GM19239 (cell line): ENCODE results near the gene GRPR.

Experiments used
- DNase-seq: peaks from one replicate; pipeline ENCODE4 v3.0.0; 2011; ENCODE audit warnings: low spot score; ENCODE audit not compliant: insufficient read length
- FAIRE-seq: peaks from 2 replicates; lab custom pipeline; 2011; peaks lifted over from hg19 to GRCh38; lab: Jason Lieb, UNC

Gene GRPR

GRCh38 chrX:16123222-16123786 is at the start of gene GRPR:
Gene GRPR (plus strand): TSS chrX:16123565. CDS start chrX:16123954, 389 bp downstream.
- DNase-seq (no peak), FAIRE-seq (peak; percentile 100)

- no peak for DNase-seq
These were observed 48.3 kb upstream of the GRPR start for GRCh38 chrX:16075087-16075486.

GRCh38 chrX:16076834-16077233 is 46.5 kb upstream of the GRPR start:
- FAIRE-seq (no peak), DNase-seq (no peak)

More at GRCh38 chrX:16075087-16075486, 48.3 kb upstream of the GRPR start:
- no peak for FAIRE-seq

- FAIRE-seq (no peak), DNase-seq (no peak)
These were observed 45.6 kb upstream of the GRPR start for GRCh38 chrX:16077811-16078210.

DNA sequence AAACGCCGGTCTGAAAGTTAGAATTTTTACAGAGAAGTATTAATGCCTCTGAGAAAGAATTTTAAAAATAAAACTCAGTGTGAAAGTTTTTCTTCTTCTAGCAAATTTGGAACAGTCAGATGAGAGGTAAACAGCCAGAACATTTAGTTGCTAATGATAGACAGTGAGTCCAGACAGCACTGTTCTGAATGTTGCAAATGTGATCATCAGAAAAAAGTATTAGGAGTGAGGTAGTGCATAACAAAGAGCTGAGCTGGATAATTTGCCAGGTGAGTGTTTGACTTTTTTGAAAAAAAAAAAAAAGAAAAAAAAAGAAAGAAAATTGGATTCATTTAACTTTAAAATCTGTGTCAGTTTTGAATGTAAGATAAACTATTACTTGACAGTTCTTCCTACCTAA is 42.0 kb upstream of the GRPR start:
- no peak for DNase-seq
- FAIRE-seq, result peak; percentile 68

- FAIRE-seq (no peak), DNase-seq (no peak)
These were observed 40.8 kb upstream of the GRPR start for GRCh38 chrX:16082470-16083085.

GRCh38 chrX:16087076-16087475 is 36.3 kb upstream of the GRPR start:
- FAIRE-seq (peak; percentile 14), DNase-seq (no peak)

DNA sequence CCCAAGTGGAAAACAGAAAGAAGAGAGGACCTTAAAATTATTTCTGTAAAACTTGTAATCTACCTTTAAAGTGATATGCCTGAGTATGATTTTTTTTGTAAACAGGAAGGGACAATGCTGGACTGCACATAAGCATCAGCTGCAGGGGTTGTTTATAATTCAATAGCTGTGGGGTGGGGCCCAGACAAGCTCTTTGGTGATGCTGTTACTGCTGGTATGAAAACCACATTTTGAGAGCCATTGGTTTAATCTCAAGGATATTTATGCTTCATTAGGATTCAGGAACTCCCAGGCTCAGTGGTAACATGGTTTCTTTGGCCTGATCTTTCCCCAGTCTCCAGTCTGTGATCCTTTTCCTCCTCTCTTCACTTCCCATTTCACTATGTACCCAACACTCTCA is 34.3 kb upstream of the GRPR start:
- DNase-seq, result no peak
- peak; percentile 64 for FAIRE-seq

DNA sequence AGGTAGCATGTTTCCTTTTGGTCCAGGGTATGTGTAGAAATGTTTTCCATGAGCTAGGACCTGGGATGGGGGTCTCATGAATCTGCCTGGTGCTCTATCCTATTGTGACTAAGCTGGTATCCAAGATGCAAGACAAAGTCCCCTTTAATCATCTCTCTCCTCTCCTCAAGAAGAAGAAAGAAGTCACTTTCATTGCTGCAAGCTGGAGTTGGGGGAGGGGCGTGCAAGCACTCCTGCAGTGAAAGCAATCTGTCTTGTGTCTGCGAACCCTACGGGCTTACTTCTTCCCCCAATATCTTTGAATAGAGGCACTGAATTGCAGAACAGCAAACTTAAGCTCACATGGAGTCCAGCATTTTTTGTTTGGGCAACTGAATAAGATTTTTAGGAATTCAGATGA is 27.2 kb upstream of the GRPR start:
- FAIRE-seq (peak; percentile 66), DNase-seq (no peak)

DNA sequence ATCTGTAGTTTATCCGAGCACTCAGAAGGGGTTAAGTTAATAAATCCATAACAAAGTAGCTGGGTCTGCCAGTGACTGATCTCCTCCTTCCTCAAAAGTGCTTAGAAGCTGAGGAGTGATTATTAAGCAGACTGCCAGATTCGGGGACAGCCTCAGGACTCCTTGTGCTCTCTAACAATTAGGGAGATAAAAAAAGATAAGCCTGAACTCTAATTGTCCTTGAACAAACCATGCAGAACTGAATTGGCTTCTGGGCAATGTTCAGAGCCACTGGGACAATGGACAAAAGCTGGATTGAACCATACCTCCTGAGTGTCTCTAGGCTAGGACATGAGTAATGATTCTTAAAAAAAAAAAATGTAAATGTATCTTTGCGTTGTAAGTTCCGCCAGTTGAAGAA is 22.7 kb upstream of the GRPR start:
- DNase-seq, result no peak

DNA sequence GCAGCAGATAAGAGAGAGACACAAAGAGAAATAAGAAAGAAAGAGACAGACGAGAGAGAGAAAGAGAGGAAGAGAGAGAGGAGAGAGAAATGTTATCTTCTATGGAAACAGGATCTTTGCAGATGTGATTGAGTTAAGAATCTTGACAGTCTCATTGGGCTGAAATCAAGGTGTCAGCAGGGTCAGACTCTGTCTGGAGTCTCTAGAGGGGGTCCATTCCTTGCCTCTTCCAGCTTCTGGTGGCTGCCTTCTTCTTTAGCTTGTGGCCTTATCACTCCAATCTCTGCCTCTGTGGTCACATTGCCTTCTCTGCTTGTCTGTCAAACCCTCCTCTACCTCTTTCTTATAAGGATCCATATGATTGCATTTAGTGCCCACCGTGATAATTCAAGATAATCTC is 21.8 kb upstream of the GRPR start:
- no peak for FAIRE-seq

More for the DNA sequence above, 22.7 kb upstream of the GRPR start:
- FAIRE-seq, result no peak

DNA sequence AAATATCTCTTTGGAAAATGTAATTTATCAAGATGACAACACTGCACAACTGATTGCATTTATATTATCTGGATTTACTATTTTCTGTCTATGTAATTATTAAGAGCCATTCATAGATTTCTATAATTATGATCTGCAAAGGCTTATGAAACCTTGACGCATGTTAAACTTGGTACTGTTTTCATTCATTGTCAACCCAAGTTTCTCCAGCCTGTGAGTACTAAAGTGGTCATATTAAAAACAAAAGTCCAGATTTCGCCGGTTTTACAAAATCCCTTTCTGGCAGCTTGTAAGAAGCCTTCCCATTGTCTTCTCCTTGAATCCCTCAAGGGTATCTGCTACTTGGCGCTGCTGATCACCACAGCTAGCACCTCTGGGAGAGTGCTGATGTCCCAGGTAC is 19.7 kb upstream of the GRPR start:
- FAIRE-seq (peak; percentile 84), DNase-seq (no peak)

More for the DNA sequence above, 21.8 kb upstream of the GRPR start:
- DNase-seq, result no peak

DNA sequence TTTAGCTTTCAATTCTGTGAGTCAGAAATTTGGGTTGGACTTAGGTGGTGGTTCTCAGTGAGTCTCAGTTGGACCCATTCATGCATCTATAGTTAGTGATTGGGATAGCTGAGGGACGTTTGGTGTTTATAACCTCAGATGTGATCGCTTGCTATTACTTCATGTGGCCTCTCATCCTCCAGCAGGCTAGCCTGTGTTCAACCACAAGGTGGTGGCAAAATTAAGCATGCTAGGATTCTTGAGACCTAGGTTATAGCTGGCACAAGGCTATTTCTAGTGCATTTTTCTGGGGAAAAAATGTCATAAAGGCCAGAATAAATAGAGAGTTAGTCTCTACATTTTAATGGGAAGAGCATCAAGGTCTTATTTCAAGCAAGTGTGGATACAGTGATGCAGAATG is 10.9 kb upstream of the GRPR start:
- no peak for DNase-seq
- FAIRE-seq, result peak; percentile 21

DNA sequence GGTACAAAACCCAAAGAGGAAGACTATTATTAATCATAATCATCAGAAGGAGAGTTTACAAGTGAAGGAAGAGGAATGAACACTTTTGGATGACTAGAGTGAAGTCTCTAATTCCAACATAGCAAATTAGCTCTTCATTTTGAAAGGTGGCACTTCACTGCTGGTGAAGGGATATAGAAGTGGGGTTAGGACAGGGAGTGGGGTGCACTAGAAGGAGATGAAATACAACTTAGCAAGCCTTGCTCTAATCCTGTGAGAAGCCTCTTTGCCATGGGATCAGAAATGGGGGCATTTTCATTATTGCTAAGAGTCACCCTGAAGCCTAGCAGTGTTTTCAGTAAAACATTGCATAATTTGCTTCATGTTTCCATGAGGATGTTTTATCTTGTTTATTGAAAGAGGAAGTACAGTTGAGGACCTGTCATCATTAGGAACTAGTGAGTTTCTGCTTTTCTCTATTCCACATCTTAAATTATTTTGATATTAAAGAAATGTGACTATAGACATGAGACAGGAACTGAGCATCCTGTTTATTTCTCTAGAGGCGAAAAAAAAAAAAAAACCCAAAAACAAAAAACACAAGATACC is 9.3 kb upstream of the GRPR start:
- DNase-seq (no peak), FAIRE-seq (peak; percentile 87)

DNA sequence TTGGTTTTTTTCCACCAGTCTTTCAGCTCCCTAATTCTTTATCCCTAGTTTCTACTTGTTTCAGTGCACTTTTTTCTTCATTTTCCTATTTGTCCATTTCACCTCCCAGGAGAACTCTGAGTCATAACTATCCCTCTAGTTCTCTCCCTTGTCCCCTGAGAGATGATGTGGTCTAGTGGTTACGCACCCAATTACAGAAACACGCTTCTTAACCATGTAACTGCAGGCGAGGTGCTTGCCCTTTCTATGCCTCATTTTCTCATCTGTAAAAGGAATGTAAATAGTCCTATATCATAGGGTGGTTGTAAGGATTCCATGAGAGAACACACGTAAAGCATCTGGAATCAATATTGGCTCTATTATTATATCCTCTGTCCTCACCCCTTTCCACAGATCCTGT is 8.8 kb upstream of the GRPR start:
- FAIRE-seq (peak; percentile 100), DNase-seq (no peak)

DNA sequence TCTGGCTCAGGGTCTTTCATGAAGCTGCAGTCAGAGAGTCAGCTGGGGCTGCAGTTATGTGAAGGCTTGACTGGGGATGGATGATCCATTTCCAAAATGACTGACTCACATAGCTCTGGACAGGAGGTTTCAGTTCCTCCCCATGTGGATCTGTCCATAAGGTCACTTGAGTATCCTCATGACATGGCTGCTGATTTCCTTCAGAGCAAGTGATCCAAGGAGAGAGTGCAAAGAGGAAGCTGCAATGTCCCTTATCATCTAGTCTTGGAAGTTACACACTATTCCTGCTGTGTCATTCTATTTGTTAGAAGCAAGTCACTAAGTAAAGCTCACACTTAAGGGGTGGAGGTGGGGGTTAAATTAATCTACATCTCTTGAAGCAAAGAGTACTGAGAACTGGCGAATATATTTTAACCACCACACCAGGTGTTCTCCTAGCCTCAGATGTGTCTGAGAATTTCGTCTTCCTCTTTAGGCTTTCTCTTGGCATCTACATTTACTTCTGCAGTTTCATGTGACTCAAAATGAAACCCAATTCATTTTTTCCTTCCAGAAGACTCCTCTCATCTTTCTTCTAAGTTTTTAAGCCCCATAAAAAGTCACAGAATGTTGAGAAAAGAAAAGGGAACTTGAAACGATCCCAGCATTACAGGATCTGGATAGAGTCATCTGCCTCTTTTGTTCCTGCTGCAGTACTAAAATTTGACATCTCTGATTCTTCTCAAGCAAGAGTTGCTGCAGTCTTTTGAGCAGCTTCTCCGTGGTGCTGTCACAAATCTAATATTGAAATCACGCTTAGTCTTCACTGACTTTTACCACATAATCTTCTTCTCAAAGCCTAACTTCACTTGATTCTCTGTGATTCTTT is 3.8 kb upstream of the GRPR start:
- FAIRE-seq (peak; percentile 97), DNase-seq (no peak)

- DNase-seq, result no peak
- FAIRE-seq, result no peak
These were observed 2.9 kb upstream of the GRPR start for GRCh38 chrX:16120431-16120830.

DNA sequence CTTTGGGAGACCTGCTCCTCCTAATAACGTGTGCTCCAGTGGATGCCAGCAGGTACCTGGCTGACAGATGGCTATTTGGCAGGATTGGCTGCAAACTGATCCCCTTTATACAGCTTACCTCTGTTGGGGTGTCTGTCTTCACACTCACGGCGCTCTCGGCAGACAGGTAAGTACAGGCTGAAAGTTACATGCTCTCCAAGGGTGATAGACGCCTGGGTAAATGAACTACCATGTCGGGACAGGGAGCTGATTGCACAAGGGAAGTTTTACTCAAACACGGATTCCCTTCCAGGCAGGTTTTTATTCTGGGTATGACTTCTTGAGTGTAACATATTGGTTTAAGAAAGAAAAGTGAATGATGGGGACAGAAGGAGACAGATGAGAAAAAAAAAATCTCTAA is 836 bp downstream of the GRPR start:
- no peak for FAIRE-seq

DNA sequence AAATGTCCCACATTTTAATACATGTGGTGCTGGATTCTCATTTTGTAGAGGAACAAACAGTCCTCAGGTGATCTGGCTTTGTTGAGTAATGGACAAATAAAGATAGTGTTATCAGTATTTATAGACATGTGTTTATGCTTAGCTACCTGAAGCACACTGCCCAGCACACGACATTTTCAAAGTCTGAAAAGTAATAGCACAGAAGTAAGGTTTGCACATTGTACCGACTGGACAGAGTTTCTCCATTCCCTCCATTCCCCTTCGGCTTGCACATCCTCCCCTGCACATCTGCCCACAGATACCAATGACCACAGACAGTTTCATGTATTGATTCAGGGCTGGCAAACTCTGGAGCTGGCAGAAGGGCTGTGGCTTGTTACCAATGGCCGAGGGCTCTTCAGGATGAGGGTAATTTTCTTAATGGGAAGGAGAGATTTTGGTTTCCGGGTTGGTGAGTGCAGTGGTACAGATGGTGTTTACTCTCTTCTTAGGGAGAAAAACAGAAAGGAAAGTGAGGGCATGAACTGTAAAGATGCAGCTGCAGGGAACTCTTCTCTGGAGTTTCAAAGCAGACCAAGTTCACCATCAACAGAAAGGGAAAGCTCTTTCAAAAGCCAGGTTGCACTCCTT is 2.3 kb downstream of the GRPR start:
- DNase-seq (no peak), FAIRE-seq (peak; percentile 86)

More for the DNA sequence above, 836 bp downstream of the GRPR start:
- DNase-seq, result no peak

DNA sequence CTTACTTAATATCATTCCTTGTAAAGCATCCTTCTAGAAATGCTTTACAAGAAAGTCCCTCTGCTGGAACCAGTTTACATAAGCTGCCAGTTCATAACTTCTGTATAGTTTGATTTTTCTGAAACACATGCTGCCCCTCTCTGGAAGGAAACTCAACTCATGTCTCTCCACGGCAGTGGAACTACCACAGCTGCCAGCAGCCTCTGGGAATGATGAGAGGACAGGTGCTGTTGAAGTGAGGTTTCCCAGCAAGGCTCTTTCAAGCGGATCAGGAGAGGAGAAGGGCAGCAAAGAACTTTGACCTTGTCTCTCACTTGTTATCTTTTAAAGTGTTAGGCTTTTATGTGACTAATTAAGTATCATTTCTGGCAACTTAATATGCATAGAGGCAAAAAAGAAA is 7.3 kb downstream of the GRPR start:
- DNase-seq, result no peak
- FAIRE-seq, result peak; percentile 58
